Liver (tissue), 3 donors: ENCODE results near the gene BOC.

Experiments
- CTCF ChIP-seq: fragments of 150-350 bp; IDR thresholded peaks from 2 replicates; pipeline ENCODE4 v1.5.1; 2017; ENCODE audit warnings: improper control_type of control experiment, low read depth, low read length; ENCODE audit not compliant: missing input control
- JUND ChIP-seq, 2 donors: IDR thresholded peaks; 2 replicates each; pipeline ENCODE4 v1.6.1; 2016; ENCODE audit warnings: antibody characterized with exemption in 2 of 2
- donor health status: healthy.
- donor health status: healthy.

GRCh38 chr3:113231391-113231790 lies 20.0 kb downstream of the BOC start:
- TF ChIP-seq CTCF: no peak
- TF ChIP-seq JUND (IDR thresholded peaks at IDR 0.05): no peak
